Mononuclear cell (primary cell): ENCODE data around the gene BCL11B. TPM values are rescaled to one million over a fixed set of nuclear protein-coding genes. Genes with fewer than 3 reads are reported as not detected.

Experiments used
- H3K27me3 ChIP-seq: 2 replicates; pipeline ENCODE4 v1.6.0; 2011; ENCODE audit warnings: low read length, control low read depth; ENCODE audit not compliant: insufficient read depth
- H3K4me1 ChIP-seq: 2 replicates; pipeline ENCODE4 v1.5.1; 2011; ENCODE audit warnings: mild to moderate bottlenecking, low read length, control low read depth; ENCODE audit not compliant: insufficient read depth
- H3K4me3 ChIP-seq: 2 replicates; pipeline ENCODE4 v1.5.1; 2011; ENCODE audit warnings: mild to moderate bottlenecking, low read length, moderate library complexity
- H3K9me3 ChIP-seq: 2 replicates; pipeline ENCODE4 v1.5.1; 2011; ENCODE audit warnings: low read depth, mild to moderate bottlenecking, control low read depth, low read length
- total RNA-seq: library from RNA; depleted of rRNA; stranded (reverse); fragments of >200 nt; gene quantifications from one replicate; pipeline ENCODE4 v1.2.3, GENCODE V29; 2012

Gene BCL11B
- total RNA-seq, 1 donor = 101 TPM

- Histone ChIP-seq H3K4me3 (no peak overlapping the region), H3K9me3 (no peaks in the 10 kb centered on the region), H3K4me1 (peaks cover 41% of the 10 kb centered on the region), H3K27me3 (no peaks in the 10 kb centered on the region)
Measured at GRCh38 chr14:99177886-99178835, 93.8 kb downstream of the BCL11B start.

- Histone ChIP-seq H3K4me1 (peaks cover 32% of the 10 kb centered on the region), H3K4me3 (no peak overlapping the region), H3K9me3 (no peaks in the 10 kb centered on the region), H3K27me3 (no peaks in the 10 kb centered on the region)
Measured at GRCh38 chr14:99177046-99177655, 94.8 kb downstream of the BCL11B start.

GRCh38 chr14:99176156-99176945 lies 95.6 kb downstream of the BCL11B start:
- peaks cover 24% of the 10 kb centered on the region for H3K4me1 ChIP-seq
- no peaks in the 10 kb centered on the region for H3K9me3 ChIP-seq
- H3K27me3 ChIP-seq = no peaks in the 10 kb centered on the region
- no peak overlapping the region for H3K4me3 ChIP-seq

DNA sequence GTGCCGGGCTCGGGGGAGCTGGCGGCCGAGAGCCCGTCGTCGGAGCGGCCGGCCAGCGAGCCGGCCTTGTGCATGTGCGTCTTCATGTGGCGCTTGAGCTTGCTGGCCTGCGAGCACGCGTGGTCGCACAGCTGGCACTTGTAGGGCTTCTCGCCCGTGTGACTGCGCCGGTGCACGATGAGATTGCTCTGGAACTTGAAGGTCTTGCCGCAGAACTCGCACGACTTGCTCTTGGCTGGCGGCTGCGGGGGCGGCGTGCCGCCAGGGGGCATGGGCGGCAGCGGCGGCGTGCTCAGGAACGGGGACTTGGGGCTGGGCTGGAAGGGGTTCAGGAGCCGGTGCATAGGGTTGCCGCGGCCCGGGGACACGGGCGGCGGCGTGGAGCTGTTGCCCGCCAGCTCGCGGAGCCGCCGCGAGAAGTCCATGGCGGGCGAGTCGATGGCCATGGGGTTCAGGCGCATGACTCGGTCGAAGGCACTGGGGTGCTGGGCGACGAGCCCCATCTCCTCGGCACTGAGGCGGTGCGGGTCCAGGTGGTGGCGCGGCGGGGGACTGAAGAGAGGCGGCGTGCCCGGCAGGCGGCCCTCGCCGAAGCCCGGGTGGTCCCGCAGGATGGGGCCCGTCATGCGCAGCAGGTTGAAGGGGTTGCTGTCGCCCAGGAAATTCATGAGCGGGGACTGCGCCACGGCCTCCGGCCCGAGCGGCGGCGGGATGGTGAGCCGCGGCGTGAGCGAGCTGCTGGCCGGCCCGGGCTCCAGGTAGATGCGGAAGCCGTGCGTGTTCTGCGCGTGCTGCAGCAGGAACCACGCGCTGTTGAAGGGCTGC lies 96.5 kb downstream of the BCL11B start:
- H3K4me3 ChIP-seq = no peak overlapping the region
- H3K4me1 ChIP-seq = peaks cover 15% of the 10 kb centered on the region
- no peaks in the 10 kb centered on the region for H3K27me3 ChIP-seq
- H3K9me3 ChIP-seq = no peaks in the 10 kb centered on the region

DNA sequence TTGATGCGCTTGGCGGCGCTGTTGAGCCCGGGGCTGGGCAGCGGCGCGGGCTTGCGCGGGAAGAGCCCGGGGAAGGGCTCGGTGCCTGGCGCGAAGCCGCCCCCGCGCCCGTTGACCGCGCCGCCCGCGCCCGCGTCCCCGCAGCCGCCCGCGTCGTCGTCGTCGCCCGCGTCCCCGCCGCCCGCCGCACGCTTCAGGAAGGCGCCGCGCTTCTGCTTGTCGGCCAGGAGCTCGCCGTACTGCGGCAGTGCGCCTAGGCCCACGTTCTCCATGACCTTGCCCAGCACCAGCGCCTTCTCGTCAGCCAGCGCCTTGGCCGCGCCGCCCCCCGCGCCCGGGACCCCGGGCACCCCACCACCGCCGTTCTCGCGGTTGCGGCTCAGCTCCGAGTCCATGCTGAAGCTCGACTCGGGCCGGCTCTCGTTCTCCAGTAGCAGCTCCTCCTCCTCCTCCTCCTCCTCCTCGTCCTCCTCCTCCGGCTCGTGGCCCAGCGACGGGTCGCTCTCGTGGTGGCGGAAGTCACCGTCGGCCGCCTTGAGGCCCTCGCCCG lies 97.2 kb downstream of the BCL11B start:
- Histone ChIP-seq H3K4me1 (peaks cover 8% of the 10 kb centered on the region), H3K4me3 (no peak overlapping the region), H3K9me3 (no peaks in the 10 kb centered on the region), H3K27me3 (no peaks in the 10 kb centered on the region)

DNA sequence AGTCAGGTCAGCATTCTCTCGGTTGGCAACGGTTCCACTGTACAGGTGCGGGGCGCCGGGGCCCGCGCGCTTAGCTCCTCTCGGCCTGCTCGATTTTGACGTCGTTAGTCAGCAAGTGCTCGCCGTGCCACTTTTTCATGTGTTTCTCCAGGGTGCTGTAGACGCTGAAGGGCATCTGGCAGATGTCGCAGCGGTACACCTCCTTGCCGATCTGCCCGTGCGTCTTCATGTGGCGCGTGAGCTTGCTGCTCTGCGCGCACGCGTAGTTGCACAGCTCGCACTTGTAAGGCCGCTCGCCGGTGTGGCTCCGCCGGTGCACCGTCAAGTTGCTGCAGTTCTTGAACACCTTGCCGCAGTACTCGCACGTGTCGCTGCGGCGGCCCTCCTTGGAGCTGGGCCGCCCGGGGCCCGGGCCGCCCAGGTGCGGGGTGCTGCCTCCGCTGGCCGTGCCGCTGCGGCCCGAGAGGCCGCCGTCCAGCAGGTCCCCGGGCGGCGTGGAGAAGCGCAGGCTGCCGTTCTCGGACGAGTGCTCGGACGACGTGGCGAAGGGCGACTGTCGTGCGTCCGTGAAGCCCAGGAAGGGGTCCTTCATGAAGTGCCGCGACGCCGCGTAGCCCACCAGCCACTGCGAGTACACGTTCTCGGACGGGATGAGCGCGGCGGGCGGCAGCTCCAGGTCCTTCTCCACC lies 97.8 kb downstream of the BCL11B start:
- Histone ChIP-seq H3K4me1 (peaks cover 8% of the 10 kb centered on the region), H3K27me3 (no peaks in the 10 kb centered on the region), H3K4me3 (no peak overlapping the region), H3K9me3 (no peaks in the 10 kb centered on the region)

DNA sequence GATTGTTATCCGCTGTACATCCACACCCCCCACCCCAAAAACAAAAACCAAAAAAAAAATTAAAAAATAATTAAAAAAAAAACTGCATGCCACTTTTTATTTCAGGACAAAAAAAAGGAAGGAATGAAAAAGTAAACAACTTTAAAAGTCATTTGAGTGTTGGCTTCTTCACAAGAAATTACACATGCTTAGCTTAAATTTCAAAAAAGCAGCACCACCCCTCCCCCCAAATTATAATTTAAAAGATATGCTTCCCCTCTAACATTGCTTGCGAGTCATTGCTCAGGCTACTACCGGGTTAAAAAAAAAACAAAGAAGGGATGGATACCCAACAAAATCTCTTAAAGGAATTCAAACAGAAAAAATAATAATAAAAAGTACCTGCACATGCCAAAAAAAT lies 98.5 kb downstream of the BCL11B start:
- Histone ChIP-seq H3K4me3 (no peak overlapping the region), H3K4me1 (peaks cover 2% of the 10 kb centered on the region), H3K27me3 (no peaks in the 10 kb centered on the region), H3K9me3 (no peaks in the 10 kb centered on the region)

- Histone ChIP-seq H3K4me1 (no peaks in the 10 kb centered on the region), H3K9me3 (no peaks in the 10 kb centered on the region), H3K4me3 (no peak overlapping the region), H3K27me3 (no peaks in the 10 kb centered on the region)
Measured at GRCh38 chr14:99173086-99173485, 98.9 kb downstream of the BCL11B start.

GRCh38 chr14:99171396-99171795 lies 100.6 kb downstream of the BCL11B start:
- H3K27me3 ChIP-seq = no peaks in the 10 kb centered on the region
- no peaks in the 10 kb centered on the region for H3K4me1 ChIP-seq
- H3K9me3 ChIP-seq = no peaks in the 10 kb centered on the region
- no peak overlapping the region for H3K4me3 ChIP-seq

GRCh38 chr14:99169776-99170356 lies 102.1 kb downstream of the BCL11B start:
- Histone ChIP-seq H3K4me1 (no peaks in the 10 kb centered on the region), H3K9me3 (no peaks in the 10 kb centered on the region), H3K27me3 (no peaks in the 10 kb centered on the region), H3K4me3 (no peak overlapping the region)

DNA sequence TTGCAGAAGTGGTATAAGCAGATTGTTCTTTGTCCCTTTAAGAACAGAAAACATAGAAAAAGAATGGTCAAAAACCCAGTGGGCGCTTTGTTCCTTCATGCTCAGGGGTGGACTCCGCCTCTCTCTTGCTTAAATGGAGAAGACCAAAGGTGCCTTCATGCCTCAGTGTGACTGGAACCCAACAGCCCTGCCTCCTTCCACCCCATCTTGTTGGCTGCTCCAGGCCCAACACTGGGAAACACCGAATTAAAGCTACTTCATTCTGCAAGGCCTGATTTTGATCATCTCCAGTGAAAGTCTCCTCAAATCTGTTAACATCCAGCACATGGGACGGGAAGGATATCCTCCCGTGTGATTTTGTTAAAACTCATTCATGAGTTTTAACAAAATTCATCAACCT lies 103.7 kb downstream of the BCL11B start:
- Histone ChIP-seq H3K4me3 (no peak overlapping the region), H3K9me3 (no peaks in the 10 kb centered on the region), H3K4me1 (no peaks in the 10 kb centered on the region), H3K27me3 (no peaks in the 10 kb centered on the region)

DNA sequence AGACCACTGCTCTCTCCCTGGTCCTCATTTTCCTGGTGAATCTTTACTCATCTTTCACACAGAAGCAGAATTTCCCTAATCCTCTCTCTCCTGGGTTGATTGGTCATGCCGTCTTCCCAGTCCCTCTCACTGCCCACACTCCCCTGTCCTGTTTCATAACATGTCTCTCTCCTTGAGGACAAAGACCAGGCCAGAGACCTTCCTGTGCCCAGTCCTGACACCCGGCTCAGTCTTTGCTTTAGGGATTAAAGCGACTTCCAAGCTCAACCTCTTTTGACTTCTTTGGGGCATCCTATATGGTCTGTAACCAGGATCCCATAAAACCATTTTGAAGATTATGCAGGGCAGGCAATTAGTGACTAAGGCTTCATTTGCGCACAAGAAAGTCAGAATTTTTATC lies 105.5 kb downstream of the BCL11B start:
- Histone ChIP-seq H3K27me3 (no peaks in the 10 kb centered on the region), H3K4me3 (no peak overlapping the region), H3K9me3 (no peaks in the 10 kb centered on the region), H3K4me1 (no peaks in the 10 kb centered on the region)

- H3K9me3 ChIP-seq = no peaks in the 10 kb centered on the region
- no peaks in the 10 kb centered on the region for H3K4me1 ChIP-seq
- no peaks in the 10 kb centered on the region for H3K27me3 ChIP-seq
- H3K4me3 ChIP-seq = no peak overlapping the region
Measured at GRCh38 chr14:99164712-99165111, 107.3 kb downstream of the BCL11B start.
